H7 (cell line): Measurements from ENCODE around the gene MICAL2. TPM values are rescaled to one million over a fixed set of nuclear protein-coding genes. Genes with fewer than 3 reads are reported as not detected.

Experiments used
- DNase-seq: peaks from one replicate; pipeline ENCODE4 v3.0.0; 2012
- H3K27me3 ChIP-seq: 2 replicates; pipeline ENCODE4 v1.6.0; 2011; ENCODE audit warnings: mild to moderate bottlenecking, low read length; ENCODE audit not compliant: control insufficient read depth, insufficient read depth
- H3K36me3 ChIP-seq: replicated peaks from 2 replicates; pipeline ENCODE4 v1.5.1; 2011; ENCODE audit warnings: low read length; ENCODE audit not compliant: control insufficient read depth, insufficient read depth
- H3K4me3 ChIP-seq: 2 replicates; pipeline ENCODE4 v1.5.1; 2011; ENCODE audit warnings: low read depth, mild to moderate bottlenecking, control low read depth, low read length, moderate library complexity; ENCODE audit not compliant: insufficient read depth
- total RNA-seq: library from RNA; depleted of rRNA; stranded (reverse); fragments of >200 nt; shearing (Covaris generic); gene quantifications from 2 replicates; pipeline ENCODE4 v1.2.3, GENCODE V29; 2014; rRNA removed

Gene MICAL2
- total RNA-seq, 1 experiment from 2014 or later = 0.83 TPM

GRCh38 chr11:12301379-12301778 is 191.0 kb downstream of the MICAL2 start:
- Histone ChIP-seq H3K4me3 (no peak overlapping the region), H3K27me3 (no peaks in the 10 kb centered on the region), H3K36me3 (no peaks in the 10 kb centered on the region)
- no peak for DNase-seq

- DNase-seq = no peak
- Histone ChIP-seq H3K36me3 (no peaks in the 10 kb centered on the region), H3K27me3 (no peaks in the 10 kb centered on the region), H3K4me3 (no peak overlapping the region)
These were observed 193.2 kb downstream of the MICAL2 start for GRCh38 chr11:12303421-12304149.

- no peak for DNase-seq
These were observed 196.4 kb downstream of the MICAL2 start for GRCh38 chr11:12306830-12307229.

DNA sequence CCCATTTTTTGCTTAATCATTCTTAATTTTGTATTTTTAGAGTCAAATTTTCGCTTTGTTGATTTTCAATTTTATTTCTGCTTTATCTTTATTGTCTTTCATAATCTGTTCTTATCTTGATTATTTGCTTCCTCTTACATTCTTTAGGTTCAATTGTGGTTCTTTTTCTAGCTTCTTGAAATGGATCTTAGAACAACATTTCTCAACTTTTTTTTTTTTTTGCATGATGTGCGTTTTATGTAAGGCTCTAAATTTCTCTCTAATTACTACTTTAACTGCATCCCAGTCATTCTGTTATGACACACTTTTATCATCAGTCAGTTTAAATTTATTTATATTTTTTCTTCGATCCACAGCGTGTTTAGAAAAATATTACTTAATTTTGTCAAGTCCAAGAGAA is 201.7 kb downstream of the MICAL2 start:
- no peaks in the 10 kb centered on the region for H3K27me3 ChIP-seq
- H3K36me3 ChIP-seq = no peaks in the 10 kb centered on the region
- H3K4me3 ChIP-seq = no peak overlapping the region
- DNase-seq = no peak

More at GRCh38 chr11:12306830-12307229, 196.4 kb downstream of the MICAL2 start:
- H3K36me3 ChIP-seq = no peaks in the 10 kb centered on the region
- no peaks in the 10 kb centered on the region for H3K27me3 ChIP-seq
- no peak overlapping the region for H3K4me3 ChIP-seq

Other genes with a start within 250 kb of the MICAL2 start
- gene DKK3, start 102.0 kb upstream of the MICAL2 start, total RNA-seq = 8.8 and 15.3 TPM in 2 replicates